Measurements from ENCODE around the gene PARD3B.

DNA sequence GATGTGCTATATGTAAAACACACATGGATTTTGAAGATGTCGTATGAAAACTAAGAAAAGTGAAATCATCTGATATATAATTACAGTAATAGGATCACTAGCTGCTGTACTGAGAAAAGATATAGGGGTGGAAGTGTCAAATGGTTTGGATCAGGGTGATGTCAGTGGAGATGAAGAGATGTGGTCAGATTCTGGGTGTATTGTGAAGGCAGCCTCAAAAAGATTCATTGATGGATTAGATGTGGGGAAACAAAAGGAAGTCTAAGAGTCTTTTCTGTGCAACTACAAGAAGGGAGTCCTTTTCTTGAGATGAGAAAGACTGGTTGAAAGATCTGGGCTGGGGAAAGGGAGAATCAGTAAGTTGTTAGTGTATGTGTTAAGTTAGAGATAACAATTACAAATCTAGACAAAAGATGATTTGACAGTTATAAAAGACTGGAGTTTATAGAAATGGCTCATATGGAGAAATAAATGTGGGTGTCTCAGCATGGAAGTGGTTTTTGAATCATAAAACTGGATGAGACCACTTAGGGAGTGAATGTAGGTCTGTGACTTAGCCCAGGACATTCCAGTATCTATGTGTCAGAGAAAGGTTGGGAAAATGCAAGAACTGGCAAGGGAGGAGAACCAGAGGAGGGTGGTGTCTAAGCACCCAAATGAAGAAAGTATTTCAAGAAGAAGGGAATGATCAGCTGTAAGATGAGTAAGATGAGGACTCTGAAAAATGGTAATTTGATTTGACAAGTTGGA is 347.4 kb downstream of the PARD3B start:
- TF ChIP-seq POLR2AphosphoS5 (IDR thresholded peaks at IDR 0.05) (no peak), POLR2A (IDR thresholded peaks at IDR 0.05) (no peak), CTCF (IDR thresholded peaks at IDR 0.05) (no peak)

Measured in prostate gland (tissue), 2 donors.